Measurements from ENCODE around the gene RNF213. TPM values are rescaled to one million over a fixed set of nuclear protein-coding genes. Genes with fewer than 3 reads are reported as not detected.
"Not testable (repeated sequence)": the region's sequence is repeated elsewhere in the genome, so short reads cannot be mapped to it uniquely, and the experiment has no call there.

The RNF213 gene
- total RNA-seq, 2 donors from 2014 or later = 98.8 to 136 TPM

DNA sequence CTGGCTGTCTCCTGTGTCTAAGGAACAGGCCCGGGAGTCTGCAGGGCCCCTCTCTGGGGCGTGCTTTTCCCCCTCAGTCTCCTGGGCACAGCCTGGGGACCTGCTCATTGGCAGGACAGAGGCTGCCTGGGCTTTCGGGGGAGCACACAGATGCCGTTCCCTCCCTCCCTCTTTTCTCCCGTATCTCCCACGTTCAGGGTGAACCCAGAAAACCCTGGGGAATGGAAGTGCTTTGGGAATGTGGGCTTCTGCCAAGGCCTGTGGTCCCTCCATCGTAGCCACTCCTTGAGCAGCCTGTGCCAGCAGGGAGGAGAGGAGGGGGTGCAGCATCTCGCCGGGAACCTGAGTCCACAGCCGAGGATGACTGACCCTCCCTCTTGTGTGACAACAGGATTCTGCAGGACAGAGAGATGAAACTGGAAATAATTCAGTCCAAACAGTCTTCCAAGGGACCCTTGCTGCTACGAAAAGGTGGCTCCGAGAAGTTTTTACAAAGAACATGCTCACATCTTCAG lies 52.0 kb downstream of the RNF213 start:
- Histone ChIP-seq H3K4me1 (ENCODE audit: control insufficient read depth, insufficient read depth, low read length) (no peaks in the 10 kb centered on the region), H3K27me3 (ENCODE audit: control insufficient read depth, insufficient read depth, low read length, poor library complexity, severe bottlenecking) (no peaks in the 10 kb centered on the region), H3K9ac (ENCODE audit: extremely low read depth, low read length, poor library complexity, severe bottlenecking) (no peak overlapping the region), H3K9me3 (ENCODE audit: control insufficient read depth, low read length) (peaks cover 10% of the 10 kb centered on the region), H3K4me3 (ENCODE audit: low read length) (no peak overlapping the region), H3K36me3 (ENCODE audit: control insufficient read depth, insufficient read depth, low read length) (peaks cover 51% of the 10 kb centered on the region), H3K27ac (ENCODE audit: low read depth, low read length) (no peak overlapping the region)
- Mint-ChIP-seq H3K4me1 (peaks cover 16% of the 10 kb centered on the region), H3K27me3 (ENCODE audit: insufficient read depth) (no peaks in the 10 kb centered on the region), H3K9me3 (peaks cover 11% of the 10 kb centered on the region), H3K36me3 (ENCODE audit: low read depth) (peaks cover 62% of the 10 kb centered on the region), H3K27ac (no peak overlapping the region), H3K4me3 (no peak overlapping the region)
- 94 to 98% methylated on average over 7 to 12 of the region's 12 CpGs for WGBS, 2 experiments (ENCODE audit: insufficient coverage in 1 of 2, insufficient read length in 1 of 2)
- TF ChIP-seq, protein P1, sequence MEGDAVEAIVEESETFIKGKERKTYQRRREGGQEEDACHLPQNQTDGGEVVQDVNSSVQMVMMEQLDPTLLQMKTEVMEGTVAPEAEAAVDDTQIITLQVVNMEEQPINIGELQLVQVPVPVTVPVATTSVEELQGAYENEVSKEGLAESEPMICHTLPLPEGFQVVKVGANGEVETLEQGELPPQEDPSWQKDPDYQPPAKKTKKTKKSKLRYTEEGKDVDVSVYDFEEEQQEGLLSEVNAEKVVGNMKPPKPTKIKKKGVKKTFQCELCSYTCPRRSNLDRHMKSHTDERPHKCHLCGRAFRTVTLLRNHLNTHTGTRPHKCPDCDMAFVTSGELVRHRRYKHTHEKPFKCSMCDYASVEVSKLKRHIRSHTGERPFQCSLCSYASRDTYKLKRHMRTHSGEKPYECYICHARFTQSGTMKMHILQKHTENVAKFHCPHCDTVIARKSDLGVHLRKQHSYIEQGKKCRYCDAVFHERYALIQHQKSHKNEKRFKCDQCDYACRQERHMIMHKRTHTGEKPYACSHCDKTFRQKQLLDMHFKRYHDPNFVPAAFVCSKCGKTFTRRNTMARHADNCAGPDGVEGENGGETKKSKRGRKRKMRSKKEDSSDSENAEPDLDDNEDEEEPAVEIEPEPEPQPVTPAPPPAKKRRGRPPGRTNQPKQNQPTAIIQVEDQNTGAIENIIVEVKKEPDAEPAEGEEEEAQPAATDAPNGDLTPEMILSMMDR (conservative IDR thresholded peaks at IDR 0.05) = no peak
- no peak for DNase-seq

DNA sequence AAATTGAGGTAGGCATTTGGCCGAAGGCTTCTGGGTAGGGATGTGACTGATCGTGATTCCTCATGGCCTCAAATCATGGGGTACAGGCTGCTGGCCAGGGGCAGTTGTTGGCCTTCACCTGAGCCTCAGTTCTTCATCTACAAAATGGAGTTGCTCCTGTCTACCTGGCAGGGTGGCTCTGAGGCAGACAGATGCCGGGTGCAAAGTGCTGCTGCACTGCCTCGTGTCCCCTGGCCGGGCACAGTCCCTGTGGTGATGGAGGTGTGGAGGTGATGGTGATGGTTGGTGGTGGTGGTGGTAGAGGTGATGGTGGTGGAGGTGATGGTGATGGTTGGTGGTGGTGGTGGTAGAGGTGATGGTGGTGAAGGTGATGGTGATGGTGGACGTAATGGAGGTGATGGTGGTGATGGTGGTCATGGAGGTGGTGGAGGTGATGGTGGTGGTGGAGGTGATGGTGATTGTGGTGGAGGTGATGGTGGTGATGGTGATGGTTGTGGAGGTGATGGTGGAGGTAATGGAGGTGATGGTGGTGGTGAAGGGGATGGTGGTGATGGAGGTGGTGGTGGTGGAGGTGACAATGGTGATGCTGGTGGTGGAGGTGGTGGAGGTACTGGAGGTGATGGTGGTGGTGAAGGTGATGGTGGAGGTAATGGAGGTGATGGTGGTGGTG lies 52.6 kb downstream of the RNF213 start:
- no peaks in the 10 kb centered on the region for H3K27me3 ChIP-seq (ENCODE audit: control insufficient read depth, insufficient read depth, low read length, poor library complexity, severe bottlenecking)
- Mint-ChIP-seq H3K36me3 (ENCODE audit: low read depth) (peaks cover 62% of the 10 kb centered on the region), H3K9me3 (peaks cover 5% of the 10 kb centered on the region), H3K27me3 (ENCODE audit: insufficient read depth) (no peaks in the 10 kb centered on the region), H3K4me3 (no peak overlapping the region), H3K27ac (no peak overlapping the region), H3K4me1 (peaks cover 13% of the 10 kb centered on the region)
- H3K9ac ChIP-seq (ENCODE audit: extremely low read depth, low read length, poor library complexity, severe bottlenecking) = no peak overlapping the region
- no peaks in the 10 kb centered on the region for H3K4me1 ChIP-seq (ENCODE audit: control insufficient read depth, insufficient read depth, low read length)
- no peak overlapping the region for H3K4me3 ChIP-seq (ENCODE audit: low read length)
- H3K9me3 ChIP-seq (ENCODE audit: control insufficient read depth, low read length) = peaks cover 10% of the 10 kb centered on the region
- TF ChIP-seq, protein P1 (conservative IDR thresholded peaks at IDR 0.05) = no peak
- WGBS, 2 experiments (ENCODE audit: insufficient coverage in 1 of 2, insufficient read length in 1 of 2) = 95% methylated on average over 2 to 6 of the region's 6 CpGs
- no peak overlapping the region for H3K27ac ChIP-seq (ENCODE audit: low read depth, low read length)
- DNase-seq = no peak
- H3K36me3 ChIP-seq (ENCODE audit: control insufficient read depth, insufficient read depth, low read length) = peaks cover 57% of the 10 kb centered on the region

DNA sequence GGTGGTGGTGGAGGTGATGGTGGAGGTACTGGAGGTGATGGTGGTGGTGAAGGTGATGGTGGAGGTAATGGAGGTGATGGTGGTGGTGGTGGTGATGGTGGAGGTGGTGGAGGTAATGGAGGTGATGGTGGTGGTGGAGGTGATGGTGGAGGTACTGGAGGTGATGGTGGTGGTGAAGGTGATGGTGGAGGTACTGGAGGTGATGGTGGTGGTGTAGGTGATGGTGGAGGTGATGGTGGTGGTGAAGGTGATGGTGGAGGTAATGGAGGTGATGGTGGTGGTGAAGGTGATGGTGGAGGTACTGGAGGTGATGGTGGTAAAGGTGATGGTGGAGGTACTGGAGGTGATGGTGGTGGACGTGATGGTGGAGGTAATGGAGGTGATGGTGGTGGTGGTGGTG lies 53.3 kb downstream of the RNF213 start:
- H3K36me3 Mint-ChIP-seq (ENCODE audit: low read depth) = peaks cover 67% of the 10 kb centered on the region

More for the DNA sequence above, 53.3 kb downstream of the RNF213 start:
- not testable (repeated sequence) for H3K9me3 Mint-ChIP-seq; H3K9ac ChIP-seq (ENCODE audit: extremely low read depth, low read length, poor library complexity, severe bottlenecking); H3K4me3 Mint-ChIP-seq; H3K27ac Mint-ChIP-seq; H3K4me1 ChIP-seq (ENCODE audit: control insufficient read depth, insufficient read depth, low read length); H3K4me3 ChIP-seq (ENCODE audit: low read length); DNase-seq; H3K4me1 Mint-ChIP-seq; H3K27ac ChIP-seq (ENCODE audit: low read depth, low read length); H3K27me3 Mint-ChIP-seq (ENCODE audit: insufficient read depth); H3K27me3 ChIP-seq (ENCODE audit: control insufficient read depth, insufficient read depth, low read length, poor library complexity, severe bottlenecking)
- peaks cover 58% of the 10 kb centered on the region for H3K36me3 ChIP-seq (ENCODE audit: control insufficient read depth, insufficient read depth, low read length)
- no CpG with 5 or more reads among the region's 1 CpG for WGBS, 2 experiments (ENCODE audit: insufficient coverage in 1 of 2, insufficient read length in 1 of 2)
- peaks cover 10% of the 10 kb centered on the region for H3K9me3 ChIP-seq (ENCODE audit: control insufficient read depth, low read length)
